Measurements from ENCODE around the gene COTL1. TPM values are rescaled to one million over a fixed set of nuclear protein-coding genes. Genes with fewer than 3 reads are reported as not detected.

The COTL1 gene
- total and polyA plus RNA-seq, 2 of the 13 experiments (the other 11 are each of a cell fraction or from before 2014, with no cell fraction given) = 8.7 to 16.9 TPM

DNA sequence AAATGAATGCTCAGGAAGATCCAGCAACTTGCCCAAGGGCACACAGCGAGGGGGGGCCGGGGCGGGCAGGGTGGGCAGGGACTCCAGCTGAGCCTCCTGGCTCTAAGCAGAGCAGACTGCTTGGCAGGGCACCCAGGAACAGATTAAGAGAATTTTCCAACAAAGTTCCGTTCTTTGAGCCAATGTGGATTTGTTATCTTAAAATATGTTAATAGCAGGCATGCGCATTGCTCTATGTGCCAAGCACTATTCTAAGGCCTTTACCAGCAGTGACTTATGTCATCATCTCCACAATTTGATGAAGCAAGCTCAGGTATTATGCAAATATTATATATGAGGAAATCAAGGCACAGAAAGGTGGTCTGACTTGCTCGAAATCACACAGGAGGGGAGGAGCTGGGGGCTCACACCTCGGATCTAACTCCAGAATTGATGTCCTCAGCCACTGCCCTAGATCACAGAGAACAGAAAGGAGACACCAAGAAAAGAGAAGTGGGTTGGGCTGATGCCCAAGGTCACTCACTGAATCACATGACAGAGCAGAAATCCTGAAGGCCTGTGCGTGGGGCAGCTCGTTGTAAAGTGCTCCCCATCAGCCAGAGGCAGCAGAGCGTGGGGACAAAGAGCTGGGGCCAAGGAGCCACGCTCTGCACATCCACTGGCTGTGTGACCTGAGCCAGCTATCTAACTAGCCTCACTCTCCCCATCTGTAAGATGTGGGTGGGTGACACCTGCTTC is 90.2 kb downstream of the COTL1 start (continued):
- TF ChIP-seq U2AF1 (optimal IDR thresholded peaks at IDR 0.05; ENCODE audit: low read depth, low read length) = no peak
- TF ChIP-seq, protein P1, sequence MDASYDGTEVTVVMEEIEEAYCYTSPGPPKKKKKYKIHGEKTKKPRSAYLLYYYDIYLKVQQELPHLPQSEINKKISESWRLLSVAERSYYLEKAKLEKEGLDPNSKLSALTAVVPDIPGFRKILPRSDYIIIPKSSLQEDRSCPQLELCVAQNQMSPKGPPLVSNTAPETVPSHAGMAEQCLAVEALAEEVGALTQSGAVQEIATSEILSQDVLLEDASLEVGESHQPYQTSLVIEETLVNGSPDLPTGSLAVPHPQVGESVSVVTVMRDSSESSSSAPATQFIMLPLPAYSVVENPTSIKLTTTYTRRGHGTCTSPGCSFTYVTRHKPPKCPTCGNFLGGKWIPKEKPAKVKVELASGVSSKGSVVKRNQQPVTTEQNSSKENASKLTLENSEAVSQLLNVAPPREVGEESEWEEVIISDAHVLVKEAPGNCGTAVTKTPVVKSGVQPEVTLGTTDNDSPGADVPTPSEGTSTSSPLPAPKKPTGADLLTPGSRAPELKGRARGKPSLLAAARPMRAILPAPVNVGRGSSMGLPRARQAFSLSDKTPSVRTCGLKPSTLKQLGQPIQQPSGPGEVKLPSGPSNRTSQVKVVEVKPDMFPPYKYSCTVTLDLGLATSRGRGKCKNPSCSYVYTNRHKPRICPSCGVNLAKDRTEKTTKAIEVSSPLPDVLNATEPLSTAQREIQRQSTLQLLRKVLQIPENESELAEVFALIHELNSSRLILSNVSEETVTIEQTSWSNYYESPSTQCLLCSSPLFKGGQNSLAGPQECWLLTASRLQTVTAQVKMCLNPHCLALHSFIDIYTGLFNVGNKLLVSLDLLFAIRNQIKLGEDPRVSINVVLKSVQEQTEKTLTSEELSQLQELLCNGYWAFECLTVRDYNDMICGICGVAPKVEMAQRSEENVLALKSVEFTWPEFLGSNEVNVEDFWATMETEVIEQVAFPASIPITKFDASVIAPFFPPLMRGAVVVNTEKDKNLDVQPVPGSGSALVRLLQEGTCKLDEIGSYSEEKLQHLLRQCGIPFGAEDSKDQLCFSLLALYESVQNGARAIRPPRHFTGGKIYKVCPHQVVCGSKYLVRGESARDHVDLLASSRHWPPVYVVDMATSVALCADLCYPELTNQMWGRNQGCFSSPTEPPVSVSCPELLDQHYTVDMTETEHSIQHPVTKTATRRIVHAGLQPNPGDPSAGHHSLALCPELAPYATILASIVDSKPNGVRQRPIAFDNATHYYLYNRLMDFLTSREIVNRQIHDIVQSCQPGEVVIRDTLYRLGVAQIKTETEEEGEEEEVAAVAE (CRISPR knock-in tag; IDR thresholded peaks at IDR 0.05; ENCODE audit: borderline replicate concordance) = no peak
- TF ChIP-seq SNAI1 (CRISPR knock-in tag; IDR thresholded peaks at IDR 0.05; ENCODE audit: borderline replicate concordance) = no peak
- no peak for TF ChIP-seq TARDBP (CRISPR knock-in tag; IDR thresholded peaks at IDR 0.05)
- TF ChIP-seq AGO2 (optimal IDR thresholded peaks at IDR 0.05; ENCODE audit: low read depth, low read length) = no peak
- no peak for TF ChIP-seq BORCS8-MEF2B (CRISPR knock-in tag; IDR thresholded peaks at IDR 0.05)
- no peak for TF ChIP-seq EHMT2 (IDR thresholded peaks at IDR 0.05; ENCODE audit: borderline replicate concordance, low read depth, low read length)
- no peak for TF ChIP-seq ZBTB21 (CRISPR knock-in tag; IDR thresholded peaks at IDR 0.05)
- TF ChIP-seq POLR2AphosphoS2 (IDR thresholded peaks at IDR 0.05; ENCODE audit: low read depth, low read length) = no peak
- TF ChIP-seq ZNF362 (CRISPR knock-in tag; IDR thresholded peaks at IDR 0.05; ENCODE audit: borderline replicate concordance) = no peak
- TF ChIP-seq ZKSCAN1 (IDR thresholded peaks at IDR 0.05; ENCODE audit: low read length) = no peak
- TF ChIP-seq IKZF4 (CRISPR knock-in tag; IDR thresholded peaks at IDR 0.05; ENCODE audit: borderline replicate concordance, low read depth, not compliant biosample characterization) = no peak
- TF ChIP-seq, protein P2, sequence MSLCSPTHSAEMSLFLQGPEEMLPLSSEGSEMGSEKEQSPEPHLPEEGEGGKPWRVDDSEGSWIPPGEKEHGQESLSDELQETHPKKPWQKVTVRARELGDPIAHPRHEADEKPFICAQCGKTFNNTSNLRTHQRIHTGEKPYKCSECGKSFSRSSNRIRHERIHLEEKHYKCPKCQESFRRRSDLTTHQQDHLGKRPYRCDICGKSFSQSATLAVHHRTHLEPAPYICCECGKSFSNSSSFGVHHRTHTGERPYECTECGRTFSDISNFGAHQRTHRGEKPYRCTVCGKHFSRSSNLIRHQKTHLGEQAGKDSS (CRISPR knock-in tag; IDR thresholded peaks at IDR 0.05; ENCODE audit: borderline replicate concordance, low read depth) = peak; percentile 70; the same call in 1 of the 2 replicates
- TF ChIP-seq ISL2 (CRISPR knock-in tag; IDR thresholded peaks at IDR 0.05) = no peak
- no peak for TF ChIP-seq PPARG (CRISPR knock-in tag; conservative IDR thresholded peaks at IDR 0.05)
- no peak for TF ChIP-seq ZNF335 (CRISPR knock-in tag; IDR thresholded peaks at IDR 0.05)
- no peak for TF ChIP-seq ZNF510 (CRISPR knock-in tag; IDR thresholded peaks at IDR 0.05; ENCODE audit: low read depth)
